H9 (cell line): ENCODE data around the gene ERAL1. TPM values are rescaled to one million over a fixed set of nuclear protein-coding genes. Genes with fewer than 3 reads are reported as not detected.

Experiments used
- DNase-seq: peaks from one replicate; pipeline ENCODE4 v3.0.0-alpha.2; 2017
- H2AFZ ChIP-seq: one replicate; pipeline ENCODE4 v1.6.1; 2013; ENCODE audit warnings: mild to moderate bottlenecking, low read length, control low read depth, moderate library complexity
- H2AK5ac ChIP-seq: 2 replicates; pipeline ENCODE4 v1.6.1; 2013; ENCODE audit warnings: low read length, control low read depth, mixed read lengths; ENCODE audit not compliant: insufficient read length
- H2BK120ac ChIP-seq: one replicate; pipeline ENCODE4 v1.6.1; 2013; ENCODE audit warnings: low read depth, mild to moderate bottlenecking, low read length, control low read depth, inconsistent platforms; ENCODE audit not compliant: poor library complexity, severe bottlenecking
- H2BK12ac ChIP-seq: 2 replicates; pipeline ENCODE4 v1.6.1; 2013; ENCODE audit warnings: low read length, control low read depth, mixed read lengths, low read depth; ENCODE audit not compliant: insufficient read length
- H2BK15ac ChIP-seq: 2 replicates; pipeline ENCODE4 v1.6.1; 2013; ENCODE audit warnings: low read depth, low read length, control low read depth
- H2BK20ac ChIP-seq: one replicate; pipeline ENCODE4 v1.6.1; 2013; ENCODE audit warnings: low read depth, mild to moderate bottlenecking, low read length, control low read depth, inconsistent platforms; ENCODE audit not compliant: poor library complexity, severe bottlenecking
- H2BK5ac ChIP-seq: 2 replicates; pipeline ENCODE4 v1.6.1; 2013; ENCODE audit warnings: low read length, control low read depth, mixed read lengths; ENCODE audit not compliant: insufficient read length
- H3K14ac ChIP-seq: 2 replicates; pipeline ENCODE4 v1.6.1; 2013; ENCODE audit warnings: low read length, control low read depth; ENCODE audit not compliant: insufficient read depth
- H3K18ac ChIP-seq: 2 replicates; pipeline ENCODE4 v1.6.1; 2013; ENCODE audit warnings: low read depth, mild to moderate bottlenecking, mixed read lengths, low read length, control low read depth; ENCODE audit not compliant: insufficient read length
- H3K23ac ChIP-seq: 2 replicates; pipeline ENCODE4 v1.6.1; 2013; ENCODE audit warnings: low read length, control low read depth, mixed read lengths, low read depth; ENCODE audit not compliant: insufficient read length
- H3K23me2 ChIP-seq: 2 replicates; pipeline ENCODE4 v1.6.1; 2013; ENCODE audit warnings: low read depth, mild to moderate bottlenecking, mixed read lengths, low read length, control low read depth; ENCODE audit not compliant: insufficient read length, poor library complexity, severe bottlenecking
- H3K27ac ChIP-seq: 2 replicates; pipeline ENCODE4 v1.5.1; 2013; ENCODE audit warnings: low read length, control low read depth, mixed read lengths, low read depth; ENCODE audit not compliant: insufficient read length
- H3K27me3 ChIP-seq: 2 replicates; pipeline ENCODE4 v1.6.1; 2013; ENCODE audit warnings: low read length, control low read depth, inconsistent platforms; ENCODE audit not compliant: insufficient read depth
- H3K4ac ChIP-seq: 2 replicates; pipeline ENCODE4 v1.6.1; 2013; ENCODE audit warnings: low read depth, mild to moderate bottlenecking, control low read depth, inconsistent platforms, low read length, moderate library complexity
- H3K4me1 ChIP-seq: 2 replicates; pipeline ENCODE4 v1.6.1; 2013; ENCODE audit warnings: low read length, control low read depth, inconsistent platforms; ENCODE audit not compliant: insufficient read depth
- H3K4me2 ChIP-seq: 2 replicates; pipeline ENCODE4 v1.6.1; 2013; ENCODE audit warnings: low read length, control low read depth, mixed read lengths; ENCODE audit not compliant: insufficient read length, insufficient read depth
- H3K56ac ChIP-seq: 2 replicates; pipeline ENCODE4 v1.6.1; 2013; ENCODE audit warnings: low read depth, mild to moderate bottlenecking, mixed read lengths, low read length, control low read depth; ENCODE audit not compliant: insufficient read length
- H3K79me1 ChIP-seq: 2 replicates; pipeline ENCODE4 v1.6.1; 2013; ENCODE audit warnings: low read depth, mild to moderate bottlenecking, moderate library complexity, low read length, control low read depth, inconsistent platforms; ENCODE audit not compliant: insufficient read depth, poor library complexity, severe bottlenecking
- H3K79me2 ChIP-seq: 2 replicates; pipeline ENCODE4 v1.6.1; 2013; ENCODE audit warnings: low read length, control low read depth, inconsistent platforms; ENCODE audit not compliant: insufficient read depth
- H3K9ac ChIP-seq: 2 replicates; pipeline ENCODE4 v1.6.1; 2013; ENCODE audit warnings: low read length, control low read depth, mixed read lengths; ENCODE audit not compliant: insufficient read length; ENCODE audit errors: extremely low read depth
- H3K9me3 ChIP-seq: one replicate; pipeline ENCODE4 v1.6.1; 2013; ENCODE audit warnings: low read depth, low read length, inconsistent platforms; ENCODE audit not compliant: control insufficient read depth
- H3T11ph ChIP-seq: one replicate; pipeline ENCODE4 v1.6.1; 2013; ENCODE audit warnings: mild to moderate bottlenecking, low read length, control low read depth, inconsistent platforms
- H4K20me1 ChIP-seq: one replicate; pipeline ENCODE4 v1.6.1; 2013; ENCODE audit not compliant: control insufficient read depth, insufficient read length, insufficient read depth
- H4K5ac ChIP-seq: 2 replicates; pipeline ENCODE4 v1.6.1; 2013; ENCODE audit warnings: low read depth, mild to moderate bottlenecking, mixed read lengths, low read length, control low read depth; ENCODE audit not compliant: insufficient read length
- H4K8ac ChIP-seq: replicated peaks from 2 replicates; pipeline ENCODE4 v1.6.1; 2013; ENCODE audit warnings: low read length, control low read depth, mixed read lengths, low read depth; ENCODE audit not compliant: insufficient read length
- H4K91ac ChIP-seq: 2 replicates; pipeline ENCODE4 v1.6.1; 2013; ENCODE audit warnings: low read depth, mild to moderate bottlenecking, moderate library complexity, mixed read lengths, low read length, control low read depth; ENCODE audit not compliant: insufficient read length
- H3K27ac Mint-ChIP-seq, 3 experiments: 2 replicates in 2 of 3; 3 replicates in 1 of 3; pipeline ENCODE4 v1.8.0; 2020 to 2021; ENCODE audit warnings: mixed read lengths in 3 of 3, mild to moderate bottlenecking in 1 of 3, moderate library complexity in 1 of 3
- H3K27me3 Mint-ChIP-seq: 2 replicates; pipeline ENCODE4 v1.8.0; 2021; ENCODE audit warnings: low read depth, mild to moderate bottlenecking, moderate library complexity, mixed read lengths
- H3K36me3 Mint-ChIP-seq, 3 experiments: 2 replicates in 2 of 3; 3 replicates in 1 of 3; pipeline ENCODE4 v1.8.0; 2020 to 2021; ENCODE audit warnings: low read depth in 3 of 3, mixed read lengths in 3 of 3; ENCODE audit not compliant: insufficient read depth in 1 of 3
- H3K4me1 Mint-ChIP-seq, 2 experiments: 2 replicates each; pipeline ENCODE4 v1.8.0; 2020; ENCODE audit warnings: mixed read lengths in 2 of 2
- H3K4me3 Mint-ChIP-seq, 2 experiments: 2 replicates in 1 of 2; 3 replicates in 1 of 2; pipeline ENCODE4 v1.8.0; 2020 to 2021; ENCODE audit warnings: mild to moderate bottlenecking in 2 of 2, mixed read lengths in 2 of 2, moderate library complexity in 1 of 2
- H3K9me3 Mint-ChIP-seq, 2 experiments: 2 replicates in 1 of 2; 3 replicates in 1 of 2; pipeline ENCODE4 v1.8.0; 2020; ENCODE audit warnings: mild to moderate bottlenecking in 2 of 2, mixed read lengths in 2 of 2, moderate library complexity in 1 of 2
- CTCF ChIP-seq: fragments of 200-600 bp; sonication (generic); conservative IDR thresholded peaks from 3 replicates; pipeline ENCODE4 v1.8.0; 2021; ENCODE audit warnings: antibody characterized with exemption, mild to moderate bottlenecking
- WGBS: extraction: QIAGEN DNeasy Blood & Tissue Kit; methylation state at CpG from one replicate; pipeline ENCODE4 v1.1.7; 2013; ENCODE audit warnings: missing lambda C conversion rate, low lambda C conversion rate, mixed read lengths; ENCODE audit not compliant: insufficient read length; ENCODE audit errors: extremely low coverage; 5-methylcytosine and 5-hydroxymethylcytosine counted together
- microRNA-seq: library from miRNA; unstranded; fragments of <30 nt; microRNA quantifications from one replicate; pipeline ENCODE4, GENCODE V29; 2020; ENCODE audit warnings: borderline microRNAs expressed
- total RNA-seq: library from RNA; stranded (reverse); gene quantifications from 2 replicates; pipeline ENCODE4 v1.2.1, GENCODE V29; 2021

ERAL1 gene
- total RNA-seq, 1 experiment from 2014 or later = 67.8 TPM

GRCh38 chr17:28910534-28910933 lies 55.7 kb downstream of the ERAL1 start:
- Mint-ChIP-seq H3K4me3 (no peak overlapping the region), H3K27me3 (no peaks in the 10 kb centered on the region), H3K36me3 (peaks cover 73 to 94% (median 86%) of the 10 kb centered on the region in 3 experiments), H3K4me1 (peaks cover 14 to 27% of the 10 kb centered on the region in 2 experiments), H3K27ac (peak overlapping the region in 1 of 3 experiments; percentile 33; a peak in 1 of 7 replicates), H3K9me3 (no peaks in the 10 kb centered on the region)
- Histone ChIP-seq H3K23me2 (no peaks in the 10 kb centered on the region), H4K8ac (no peak overlapping the region), H2AK5ac (no peak overlapping the region), H3K23ac (no peak overlapping the region), H3K4me2 (no peak overlapping the region), H3K14ac (no peak overlapping the region), H3K27me3 (no peaks in the 10 kb centered on the region), H3K18ac (no peak overlapping the region), H2BK12ac (no peak overlapping the region), H3K79me1 (no peaks in the 10 kb centered on the region), H3K9ac (no peak overlapping the region), H3T11ph (no peak overlapping the region), H2AFZ (no peak overlapping the region), H2BK15ac (no peak overlapping the region), H2BK120ac (no peak overlapping the region), H3K4me1 (peaks cover 5% of the 10 kb centered on the region; the same call in 1 of the 2 replicates), H3K9me3 (no peaks in the 10 kb centered on the region), H4K91ac (no peak overlapping the region), H4K5ac (no peak overlapping the region), H2BK20ac (no peak overlapping the region), H3K79me2 (no peaks in the 10 kb centered on the region), H2BK5ac (no peak overlapping the region), H3K27ac (no peak overlapping the region), H3K56ac (no peak overlapping the region), H4K20me1 (no peaks in the 10 kb centered on the region), H3K4ac (no peak overlapping the region)
- DNase-seq = no peak
- TF ChIP-seq CTCF = no peak
- no CpG with 5 or more reads among the region's 1 CpG for WGBS

Small RNAs within 50 kb of the gene (microRNA-seq; reads per million reads assigned to microRNA genes)
- not detected for gene MIR451B

Other genes starting within 250 kb of the ERAL1 start
- 25.2 and 25.8 TPM in 2 replicates for gene RSKR, start 240.8 kb upstream of the ERAL1 start, total RNA-seq
- 137 and 142 TPM in 2 replicates for gene BLTP2, start 209.9 kb upstream of the ERAL1 start, total RNA-seq
- gene SDF2, start 193.1 kb upstream of the ERAL1 start, total RNA-seq = 40.2 TPM in 2 replicates
- 78.5 and 85.8 TPM in 2 replicates for gene SUPT6H, start 192.8 kb upstream of the ERAL1 start, total RNA-seq
- gene PROCA1, start 143.1 kb upstream of the ERAL1 start, total RNA-seq = 14.2 and 15.0 TPM in 2 replicates
- gene RAB34, start 137.1 kb upstream of the ERAL1 start, total RNA-seq = 189 and 190 TPM in 2 replicates
- gene RPL23A, start 135.0 kb upstream of the ERAL1 start, total RNA-seq = 2,008 and 2,053 TPM in 2 replicates
- gene TLCD1, start 128.8 kb upstream of the ERAL1 start, total RNA-seq = 46.4 and 50.7 TPM in 2 replicates
- 16.6 and 18.8 TPM in 2 replicates for gene NEK8, start 126.2 kb upstream of the ERAL1 start, total RNA-seq
- 227 and 237 TPM in 2 replicates for gene TRAF4, start 111.0 kb upstream of the ERAL1 start, total RNA-seq
- 76.1 and 77.1 TPM in 2 replicates for gene FAM222B, start 12.2 kb upstream of the ERAL1 start, total RNA-seq
- 173 and 185 TPM in 2 replicates for gene FLOT2, start 42.7 kb downstream of the ERAL1 start, total RNA-seq
- gene DHRS13, start 48.1 kb downstream of the ERAL1 start, total RNA-seq = 28.6 and 29.6 TPM in 2 replicates
- 62.1 and 68.5 TPM in 2 replicates for gene PHF12, start 96.5 kb downstream of the ERAL1 start, total RNA-seq
- 1.8 and 2.8 TPM in 2 replicates for gene SEZ6, start 151.0 kb downstream of the ERAL1 start, total RNA-seq
- gene PIPOX, start 188.1 kb downstream of the ERAL1 start, total RNA-seq = 26.8 and 30.1 TPM in 2 replicates